Effector memory CD8-positive, alpha-beta T cell (primary cell): ENCODE measurements around the gene CAPN9.
"Not testable (repeated sequence)": the region's sequence is repeated elsewhere in the genome, so short reads cannot be mapped to it uniquely, and the experiment has no call there.

Experiments used
- ATAC-seq: fragments of 150-1000 bp; cut with Tn5 transposase; replicated peaks from 2 replicates; pipeline ENCODE4 v1.10.0; 2021; ENCODE audit warnings: mild to moderate bottlenecking, moderate library complexity
- DNase-seq, 3 experiments: peaks; one replicate each; pipeline ENCODE4 v3.0.0; 2021
- H3K27ac Mint-ChIP-seq, 2 donors: one replicate each; pipeline ENCODE4 v1.8.0; 2022; ENCODE audit warnings: mild to moderate bottlenecking in 2 of 2, mixed read lengths in 2 of 2, moderate library complexity in 2 of 2
- H3K27me3 Mint-ChIP-seq, 2 donors: one replicate each; pipeline ENCODE4 v1.8.0; 2022; ENCODE audit warnings: mixed read lengths in 2 of 2
- H3K36me3 Mint-ChIP-seq: one replicate; pipeline ENCODE4 v1.8.0; 2022; ENCODE audit warnings: mild to moderate bottlenecking, moderate library complexity, mixed read lengths; ENCODE audit not compliant: insufficient read depth
- H3K4me1 Mint-ChIP-seq, 2 donors: one replicate each; pipeline ENCODE4 v1.8.0; 2022; ENCODE audit warnings: low read depth in 2 of 2, mixed read lengths in 2 of 2
- H3K4me3 Mint-ChIP-seq, 2 donors: one replicate each; pipeline ENCODE4 v1.8.0; 2022; ENCODE audit warnings: mild to moderate bottlenecking in 2 of 2, mixed read lengths in 2 of 2, moderate library complexity in 2 of 2
- H3K9me3 Mint-ChIP-seq, 2 donors: one replicate each; pipeline ENCODE4 v1.8.0; 2022; ENCODE audit warnings: mixed read lengths in 2 of 2

CAPN9 gene

GRCh38 chr1:230844561-230844960 is 97.4 kb downstream of the CAPN9 start:
- no peak for ATAC-seq
- Mint-ChIP-seq H3K27ac (no peak overlapping the region), H3K9me3 (no peaks in the 10 kb centered on the region), H3K36me3 (peaks cover 3% of the 10 kb centered on the region), H3K4me1 (no peaks in the 10 kb centered on the region), H3K4me3 (no peak overlapping the region), H3K27me3 (no peaks in the 10 kb centered on the region)
- DNase-seq, result no peak

GRCh38 chr1:230845184-230845583 is 98.0 kb downstream of the CAPN9 start:
- H3K4me1 Mint-ChIP-seq, ATAC-seq, H3K27ac Mint-ChIP-seq, H3K36me3 Mint-ChIP-seq, H3K27me3 Mint-ChIP-seq, H3K9me3 Mint-ChIP-seq, H3K4me3 Mint-ChIP-seq, DNase-seq: not testable (repeated sequence)

- no peaks in the 10 kb centered on the region for H3K27me3 Mint-ChIP-seq
- DNase-seq (no peak), ATAC-seq (no peak)
- peaks cover 3% of the 10 kb centered on the region for H3K36me3 Mint-ChIP-seq
- H3K9me3 Mint-ChIP-seq, result no peaks in the 10 kb centered on the region
- no peak overlapping the region for H3K4me3 Mint-ChIP-seq
- no peaks in the 10 kb centered on the region for H3K4me1 Mint-ChIP-seq
- H3K27ac Mint-ChIP-seq, result no peak overlapping the region
Observed at GRCh38 chr1:230848235-230848634, 101.0 kb downstream of the CAPN9 start.

GRCh38 chr1:230849451-230850224 is 102.5 kb downstream of the CAPN9 start:
- Mint-ChIP-seq H3K27ac (no peak overlapping the region), H3K4me1 (no peaks in the 10 kb centered on the region), H3K9me3 (no peaks in the 10 kb centered on the region), H3K36me3 (no peaks in the 10 kb centered on the region), H3K27me3 (no peaks in the 10 kb centered on the region), H3K4me3 (no peak overlapping the region)
- DNase-seq (no peak), ATAC-seq (no peak)

GRCh38 chr1:230850547-230850946 is 103.4 kb downstream of the CAPN9 start:
- DNase-seq, result no peak
- Mint-ChIP-seq H3K4me3 (no peak overlapping the region), H3K27ac (no peak overlapping the region), H3K9me3 (no peaks in the 10 kb centered on the region), H3K36me3 (no peaks in the 10 kb centered on the region), H3K4me1 (no peaks in the 10 kb centered on the region), H3K27me3 (no peaks in the 10 kb centered on the region)
- no peak for ATAC-seq

- no peaks in the 10 kb centered on the region for H3K36me3 Mint-ChIP-seq
- no peak overlapping the region for H3K4me3 Mint-ChIP-seq
- H3K4me1 Mint-ChIP-seq, result no peaks in the 10 kb centered on the region
- no peak for DNase-seq
- H3K9me3 Mint-ChIP-seq, result no peaks in the 10 kb centered on the region
- H3K27ac Mint-ChIP-seq, result no peak overlapping the region
- no peak for ATAC-seq
- H3K27me3 Mint-ChIP-seq, result no peaks in the 10 kb centered on the region
Observed at GRCh38 chr1:230851291-230851691, 104.1 kb downstream of the CAPN9 start.
